CD4-positive, alpha-beta T cell treated with Interleukin-6 at 100 ng/mL for 8 hours (primary cell): ENCODE data around the gene FARSB.

Source experiments
- DNase-seq: peaks from one replicate; pipeline ENCODE4 v3.0.0-alpha.2; 2020; ENCODE audit warnings: mixed read lengths, low spot score

The FARSB gene

DNA sequence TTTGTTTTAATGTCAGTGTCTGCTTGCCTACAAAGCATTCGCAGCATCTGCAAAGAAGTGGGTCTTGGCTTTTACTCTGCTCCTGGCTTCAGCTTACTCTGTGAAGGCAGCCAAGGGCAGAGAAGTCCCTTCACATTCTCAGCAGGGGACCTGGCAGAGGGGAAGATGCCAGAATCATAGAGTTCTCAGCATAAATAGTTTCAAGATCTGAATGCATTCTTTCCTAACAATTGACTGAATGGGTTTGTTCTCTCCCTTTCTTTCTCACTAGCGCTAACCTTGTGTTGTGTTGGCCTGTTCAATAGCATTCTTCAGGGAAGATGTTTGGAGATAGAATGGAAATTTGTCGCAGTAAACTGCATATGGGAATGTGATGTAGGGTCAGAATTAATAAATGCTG is 106.9 kb downstream of the FARSB start:
- no peak for DNase-seq

DNA sequence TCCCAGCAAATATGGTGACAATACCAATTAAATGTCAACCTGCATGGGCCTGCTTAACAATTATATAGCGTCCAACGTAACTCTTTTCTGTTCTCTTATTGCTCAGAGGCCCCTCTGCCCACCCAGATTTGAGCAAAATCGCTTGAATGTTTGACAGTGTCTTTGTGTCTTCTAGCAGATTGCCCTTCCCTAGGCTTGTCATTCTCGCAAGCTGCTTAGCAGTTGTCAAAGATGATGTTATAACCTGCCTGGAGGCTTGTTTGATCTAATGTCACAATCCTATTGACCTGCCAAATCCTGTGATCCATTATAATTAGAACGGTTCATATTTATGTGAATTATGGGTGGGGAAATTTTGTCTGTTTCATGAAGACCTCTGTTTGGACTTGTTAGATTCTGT is 108.8 kb downstream of the FARSB start:
- DNase-seq = no peak

DNA sequence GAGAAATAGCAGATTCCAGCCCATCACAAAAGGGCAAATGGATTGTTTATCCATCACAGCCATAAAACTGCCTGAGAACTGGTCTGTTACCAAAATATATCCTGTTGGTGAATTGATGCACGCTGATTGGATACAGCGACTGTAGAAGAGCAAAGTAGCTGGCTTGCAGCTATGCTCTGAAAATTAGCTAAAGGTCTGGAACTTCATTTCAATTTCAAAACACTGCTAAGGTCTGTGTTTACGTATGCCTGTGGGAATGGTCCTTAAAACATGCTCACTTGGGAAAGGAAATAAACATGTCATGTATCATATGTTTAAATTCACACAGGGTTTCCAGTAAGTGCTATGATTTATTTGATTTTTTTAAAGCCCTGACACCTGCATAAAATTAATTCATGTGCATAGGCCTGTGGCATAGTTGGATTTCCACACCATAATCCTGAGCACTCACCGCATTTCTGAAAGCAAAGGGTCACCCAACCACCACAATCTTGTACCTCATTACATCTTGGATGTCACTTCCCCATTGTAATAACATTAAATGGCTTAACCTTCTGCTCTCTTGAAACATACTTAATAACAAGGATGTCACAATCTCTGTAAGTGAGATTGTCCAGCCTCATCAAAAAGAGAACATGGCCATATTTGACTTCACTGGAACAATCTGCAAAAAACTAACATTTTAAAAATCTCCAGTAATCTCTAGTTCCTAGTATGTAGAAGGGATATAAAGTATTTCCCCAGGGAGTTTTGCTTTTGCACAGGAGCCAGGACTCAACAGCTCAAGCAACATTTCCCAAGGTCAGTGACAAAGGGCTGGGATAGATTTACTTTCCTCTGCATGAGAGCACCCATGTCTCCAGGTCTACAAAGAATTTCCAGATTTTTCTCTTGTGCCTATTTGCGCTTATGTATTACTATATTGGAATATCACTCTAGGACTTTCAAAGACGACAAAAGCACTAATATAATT is 109.8 kb downstream of the FARSB start:
- DNase-seq = no peak

DNA sequence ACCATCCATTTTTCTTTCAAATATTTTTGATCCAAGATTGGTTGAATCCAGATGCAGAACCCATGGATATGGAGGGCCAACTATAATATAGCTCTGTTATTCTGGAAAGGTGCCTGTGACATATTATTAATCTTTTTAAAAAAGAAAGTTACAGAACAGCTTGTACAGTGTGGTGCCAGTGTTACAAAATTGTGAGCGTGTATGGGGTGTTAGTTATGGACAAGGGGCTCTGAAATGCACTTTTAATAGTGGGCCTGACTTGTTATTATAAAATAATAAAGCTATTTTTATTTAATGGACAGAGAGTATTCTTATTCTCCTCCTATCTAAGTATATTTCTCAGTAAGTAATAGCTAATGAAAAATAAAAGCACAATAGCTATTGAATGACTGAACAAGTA is 111.2 kb downstream of the FARSB start:
- no peak for DNase-seq

DNA sequence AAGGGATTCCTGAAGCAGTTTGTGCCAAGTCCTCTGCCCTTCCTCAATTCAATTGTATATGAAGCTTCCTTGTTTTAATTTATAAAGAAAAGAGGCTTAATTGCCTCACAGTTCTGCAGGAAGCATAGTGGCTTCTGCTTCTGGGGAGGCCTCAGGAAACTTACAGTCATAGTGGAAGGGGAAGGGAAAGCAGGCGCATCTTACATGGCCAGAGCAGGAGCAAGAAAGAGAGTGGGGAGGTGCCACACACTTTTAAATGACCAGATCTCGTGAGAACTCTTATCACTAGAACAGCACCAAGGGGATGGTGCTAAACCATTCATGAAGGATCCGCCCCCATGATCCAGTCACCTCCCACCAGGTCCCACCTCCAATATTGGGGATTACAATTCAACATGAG is 117.4 kb downstream of the FARSB start:
- no peak for DNase-seq

DNA sequence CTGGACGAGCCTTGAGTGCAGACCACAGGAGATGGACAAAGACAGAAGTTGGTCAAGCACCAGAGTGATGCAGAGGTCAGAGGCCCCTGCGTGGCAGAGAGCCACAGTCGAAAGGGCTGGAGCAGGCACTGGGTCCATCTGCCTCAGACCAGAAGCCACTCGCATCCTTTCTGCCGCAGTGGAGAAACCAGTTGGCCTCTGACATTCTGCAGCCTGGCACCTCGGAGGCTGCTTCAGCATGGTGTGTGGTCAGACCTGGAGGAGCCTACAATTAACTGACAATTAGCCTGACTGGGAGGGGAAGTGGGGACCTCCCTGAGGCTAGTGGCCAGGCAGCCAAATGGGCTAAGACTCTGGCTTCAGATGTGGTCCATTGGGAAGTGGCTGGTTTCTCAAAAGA is 120.4 kb downstream of the FARSB start:
- no peak for DNase-seq

DNA sequence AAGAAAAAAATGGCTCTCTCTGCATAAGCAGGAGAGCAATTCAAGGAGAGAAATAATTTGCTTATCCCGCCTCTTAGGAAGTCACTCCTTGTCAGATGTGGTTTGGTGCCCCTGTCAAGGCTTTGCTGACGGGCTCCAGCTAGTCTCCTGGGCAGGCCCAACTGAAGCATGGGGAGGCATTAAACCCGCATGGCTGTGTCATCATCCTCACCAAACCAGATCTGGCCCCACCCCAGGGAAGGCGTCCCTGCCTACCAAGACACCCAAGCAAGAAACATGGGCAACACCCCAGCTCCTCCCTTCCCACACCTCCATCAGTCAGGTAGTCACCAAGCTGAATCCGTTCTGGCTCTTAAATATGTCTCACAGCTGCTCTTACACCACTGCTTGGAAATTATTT is 123.6 kb downstream of the FARSB start:
- no peak for DNase-seq

DNA sequence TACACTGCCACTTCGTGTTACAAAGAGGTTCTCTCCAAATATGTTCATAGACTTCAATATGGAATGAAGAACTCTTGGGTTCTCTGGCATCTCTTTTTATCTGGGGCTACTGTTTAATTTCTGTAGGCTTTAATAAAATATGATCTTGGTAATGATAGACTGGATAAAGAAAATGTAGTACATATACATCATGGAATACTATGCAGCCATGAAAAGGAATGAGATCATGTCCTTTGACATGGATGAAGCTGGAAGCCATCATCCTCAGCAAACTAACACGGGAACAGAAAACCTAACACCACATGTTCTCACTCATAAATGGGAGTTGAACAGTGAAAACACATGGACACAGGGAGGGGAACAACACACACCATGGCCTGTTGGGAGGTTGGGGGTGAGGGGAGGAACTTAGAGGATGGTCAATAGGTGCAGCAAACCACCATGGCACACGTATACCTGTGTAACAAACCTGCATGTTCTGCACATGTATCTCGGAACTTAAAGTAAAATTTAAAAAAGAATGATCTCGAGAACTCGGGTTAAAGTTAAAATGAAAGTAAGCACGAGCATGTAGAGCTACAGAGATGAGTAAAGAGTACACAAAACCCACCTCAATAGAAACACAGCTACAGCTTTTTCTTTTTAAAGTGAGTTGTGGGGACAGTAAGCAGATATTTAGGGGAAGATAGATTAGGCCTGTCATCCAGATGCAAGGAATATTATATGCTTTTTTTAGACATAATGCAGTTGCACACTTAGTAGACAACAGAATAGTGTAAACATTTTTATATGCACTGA is 129.2 kb downstream of the FARSB start:
- no peak for DNase-seq

DNA sequence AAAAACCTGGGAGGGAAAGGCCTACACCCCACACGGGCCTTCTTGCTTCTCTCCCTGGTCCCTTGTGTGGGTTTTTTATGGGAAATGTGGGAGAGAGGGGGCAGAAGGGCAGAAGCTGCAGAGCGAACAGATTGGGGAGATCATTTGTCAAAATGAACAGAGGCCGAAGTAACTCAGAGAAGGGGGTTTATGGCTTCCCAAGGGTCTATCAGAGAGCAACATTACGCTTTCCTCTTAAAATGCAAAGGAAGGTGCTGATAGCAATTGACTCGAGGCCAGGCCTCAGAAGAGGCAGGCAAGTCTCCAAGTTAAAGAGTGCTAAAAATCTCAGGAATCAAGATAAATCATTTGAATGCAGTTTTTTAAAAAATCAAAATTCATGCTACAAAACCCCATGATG is 130.1 kb downstream of the FARSB start:
- DNase-seq = no peak

DNA sequence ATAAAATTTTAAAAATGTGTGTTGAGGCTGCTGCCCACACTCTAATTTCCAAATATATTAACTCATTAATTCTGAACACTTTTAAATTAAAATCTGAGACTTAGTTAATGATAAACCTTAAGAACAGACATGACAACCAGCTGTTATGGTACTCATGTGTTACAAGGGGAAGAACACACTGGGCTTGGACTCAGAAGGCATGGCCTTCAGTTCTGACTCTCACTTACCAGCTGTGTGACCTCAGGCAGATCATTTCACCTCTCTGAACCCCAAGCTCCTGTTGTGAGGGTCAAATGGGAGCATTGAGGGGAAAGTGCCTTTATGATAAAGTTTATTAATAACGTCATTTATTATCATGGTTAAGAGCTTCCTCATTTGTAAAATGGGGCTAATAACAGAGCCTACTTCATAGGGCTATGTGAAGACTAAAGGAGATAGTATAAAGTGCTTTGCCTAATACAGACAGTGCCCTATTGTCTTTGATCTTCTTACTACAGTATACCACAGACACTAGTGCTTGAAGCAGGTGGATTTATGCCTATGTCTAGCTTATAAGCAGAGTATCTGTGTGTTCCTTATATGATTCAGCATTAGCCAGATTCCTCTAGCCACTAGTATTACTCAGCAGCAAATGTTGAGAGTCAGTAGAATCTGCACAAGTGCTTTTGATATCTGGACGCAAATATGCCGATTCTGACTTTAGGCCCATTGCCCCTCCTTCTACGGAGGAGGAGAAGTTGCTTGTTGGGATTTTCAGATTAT is 131.9 kb downstream of the FARSB start:
- DNase-seq = no peak

DNA sequence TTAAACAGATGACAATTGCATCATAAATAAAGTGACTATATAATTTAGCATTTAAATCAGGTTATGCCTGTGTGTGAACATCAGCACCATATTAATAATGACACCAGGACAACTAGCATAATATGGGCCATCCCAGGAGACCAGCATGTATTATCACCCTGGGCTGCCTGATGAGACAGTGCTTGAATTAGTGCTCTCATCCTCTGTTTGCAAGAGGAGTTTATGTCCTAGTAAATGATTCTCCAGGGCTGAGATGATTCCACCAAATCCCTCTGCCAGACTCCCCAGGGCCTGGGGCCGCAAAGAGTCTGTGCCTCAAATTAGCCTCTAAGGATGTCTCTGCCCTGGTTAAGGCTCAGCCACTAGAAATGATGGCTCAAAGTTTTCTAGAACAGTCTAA is 133.8 kb downstream of the FARSB start:
- DNase-seq = no peak

DNA sequence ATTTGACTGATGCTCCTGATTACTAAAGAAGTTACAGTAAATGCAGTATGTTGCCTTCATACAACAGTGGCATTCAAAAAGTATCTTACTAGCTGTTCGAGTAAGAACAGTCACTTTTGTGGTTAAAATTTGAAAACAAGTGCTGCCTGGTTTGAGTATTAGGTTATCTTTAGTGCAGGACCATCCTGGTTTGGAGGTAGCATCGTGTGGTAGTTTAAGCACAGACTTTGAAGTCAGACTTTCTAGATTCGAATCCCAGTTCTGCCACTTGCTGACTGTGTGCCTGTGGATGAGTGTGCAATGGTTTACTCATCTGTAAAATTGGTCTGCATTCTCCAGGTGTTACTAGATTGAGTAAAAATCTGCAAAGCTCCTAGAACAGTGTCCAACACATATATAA is 134.8 kb downstream of the FARSB start:
- DNase-seq = no peak
